Stomach (tissue), 4 donors: ENCODE results near the gene APBA1.

Experiments used
- CTCF ChIP-seq, 7 experiments: fragments of 450-650 bp in 4 of 7; fragments of 200-600 bp in 3 of 7; sonication (generic) in 3 of 7; IDR thresholded peaks; one replicate each; pipeline ENCODE4 v1.5.1; 2016 to 2019; ENCODE audit warnings: antibody characterized with exemption in 7 of 7, control low read depth in 2 of 7, mild to moderate bottlenecking in 1 of 7
- EP300 ChIP-seq: sonication (generic); formaldehyde crosslinking; IDR thresholded peaks from one replicate; pipeline ENCODE4 v1.6.1; 2017; ENCODE audit warnings: antibody characterized with exemption
- POLR2A ChIP-seq, 4 donors: fragments of 450-650 bp; IDR thresholded peaks; one replicate each; pipeline ENCODE4 v1.6.1; 2016; ENCODE audit warnings: antibody characterized with exemption in 4 of 4, control low read depth in 2 of 4, mild to moderate bottlenecking in 1 of 4, moderate library complexity in 1 of 4
- POLR2AphosphoS5 ChIP-seq, 3 donors: sonication (generic); formaldehyde crosslinking; IDR thresholded peaks; one replicate each; pipeline ENCODE4 v1.6.1; 2016; ENCODE audit warnings: antibody characterized with exemption in 3 of 3

DNA sequence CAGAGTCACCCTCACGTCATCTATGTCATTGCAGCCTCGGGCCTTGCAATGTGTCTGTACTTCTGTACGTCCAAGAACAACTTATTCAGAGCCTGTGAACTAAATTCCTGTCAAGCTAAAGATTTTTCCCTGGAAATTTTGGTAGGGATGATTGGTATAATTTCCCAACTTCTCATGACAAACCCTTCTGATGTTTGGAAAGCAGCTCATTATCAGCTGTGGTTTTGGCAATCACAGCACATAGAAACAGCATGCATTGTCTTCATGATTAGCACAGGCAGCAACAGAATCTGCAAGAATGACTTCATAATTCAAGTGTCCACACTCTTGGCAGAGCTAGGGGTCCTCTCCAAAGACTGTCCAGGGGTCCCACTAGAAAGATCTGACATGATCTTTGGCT is 49.5 kb downstream of the APBA1 start:
- TF ChIP-seq CTCF (IDR thresholded peaks at IDR 0.05): no peak
- TF ChIP-seq POLR2A (IDR thresholded peaks at IDR 0.05): no peak
- TF ChIP-seq POLR2AphosphoS5 (IDR thresholded peaks at IDR 0.05): no peak
- TF ChIP-seq EP300: no peak
